ENCODE results near the gene HMX3. TPM values are rescaled to one million over a fixed set of nuclear protein-coding genes. Genes with fewer than 3 reads are reported as not detected.
"Not testable (repeated sequence)": the region's sequence is repeated elsewhere in the genome, so short reads cannot be mapped to it uniquely, and the experiment has no call there.

Gene HMX3
- polyA plus RNA-seq, 3 donors, result 0.07 to 0.14 TPM; not detected in 1

DNA sequence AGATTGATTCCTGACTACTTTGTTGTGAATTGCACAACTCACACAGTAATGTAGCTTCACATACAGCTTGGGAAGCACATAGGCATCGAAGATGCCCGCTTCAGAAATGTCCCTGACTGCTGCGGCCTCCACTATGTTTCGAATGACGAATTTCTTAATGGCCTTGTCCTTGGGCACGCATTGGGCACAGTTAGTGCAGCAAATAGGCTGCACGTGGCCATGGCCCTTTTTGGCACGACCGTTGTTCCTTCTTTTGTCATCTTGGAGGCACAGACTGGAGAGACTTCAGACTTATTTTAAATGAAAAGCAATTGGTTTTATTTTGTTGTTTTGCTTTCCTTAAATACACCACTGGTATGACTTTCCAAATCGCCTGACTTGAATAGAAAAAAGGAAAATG is 35.8 kb downstream of the HMX3 start:
- not testable (repeated sequence) for DNase-seq

GRCh38 chr10:123175389-123176387 is 39.9 kb downstream of the HMX3 start:
- DNase-seq, result no peak

GRCh38 chr10:123178390-123178789 is 42.6 kb downstream of the HMX3 start:
- not testable (repeated sequence) for DNase-seq

- no peak for DNase-seq
These were observed 44.6 kb downstream of the HMX3 start for GRCh38 chr10:123180101-123181090.

DNA sequence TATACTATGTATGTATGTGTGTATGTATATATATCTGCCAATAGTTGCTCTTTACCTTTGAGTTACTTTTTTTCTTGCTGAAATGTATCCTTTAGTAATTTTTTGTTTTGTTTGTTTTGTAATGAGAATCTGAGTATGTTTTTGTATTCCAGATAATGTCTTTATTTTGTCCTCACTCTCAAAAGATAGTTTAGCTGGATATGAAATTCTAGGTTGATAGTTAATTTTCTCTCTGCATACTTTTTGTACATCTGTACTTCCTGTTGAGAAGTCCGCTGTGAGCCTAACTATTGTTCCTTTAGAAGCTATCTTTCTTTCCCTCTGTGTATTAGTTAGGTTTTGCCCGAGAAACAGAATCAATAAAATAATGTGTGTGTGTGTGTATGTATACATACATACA is 48.0 kb downstream of the HMX3 start:
- no peak for DNase-seq

GRCh38 chr10:123187781-123188180 is 52.0 kb downstream of the HMX3 start:
- no peak for DNase-seq

Other genes with a start within 250 kb of the HMX3 start
- not detected for gene FAM24A, start 225.4 kb upstream of the HMX3 start, polyA plus RNA-seq (ENCODE audit: insufficient read length in 3 of 3)
- gene C10orf88, start 181.7 kb upstream of the HMX3 start, polyA plus RNA-seq (ENCODE audit: insufficient read length in 3 of 3), result 10 to 100 TPM; 16.1 to 21.1 (median 20.9) TPM
- 10 to 100 TPM in 1 of 3 donors, 1 to 10 TPM in 2; 7.6 to 12.3 (median 9.9) TPM for gene PSTK, start 155.6 kb upstream of the HMX3 start, polyA plus RNA-seq (ENCODE audit: insufficient read length in 3 of 3)
- 10 to 100 TPM; 16.4 to 24.9 (median 21.1) TPM for gene IKZF5, start 127.2 kb upstream of the HMX3 start, polyA plus RNA-seq (ENCODE audit: insufficient read length in 3 of 3)
- gene ACADSB, start 127.0 kb upstream of the HMX3 start, polyA plus RNA-seq (ENCODE audit: insufficient read length in 3 of 3), result 10 to 100 TPM; 16.0 to 30.5 (median 28.1) TPM
- 1 to 10 TPM; 1.5 to 1.6 (median 1.6) TPM for gene HMX2, start 12.2 kb downstream of the HMX3 start, polyA plus RNA-seq (ENCODE audit: insufficient read length in 3 of 3)
- gene BUB3, start 18.4 kb downstream of the HMX3 start, polyA plus RNA-seq (ENCODE audit: insufficient read length in 3 of 3), result 100 to 1,000 TPM; 114 to 124 (median 122) TPM

Measured in renal pelvis (tissue), 4 donors.